Measurements from ENCODE around the gene REV3L.
"Not testable (repeated sequence)": the region's sequence is repeated elsewhere in the genome, so short reads cannot be mapped to it uniquely, and the experiment has no call there.

Gene REV3L

DNA sequence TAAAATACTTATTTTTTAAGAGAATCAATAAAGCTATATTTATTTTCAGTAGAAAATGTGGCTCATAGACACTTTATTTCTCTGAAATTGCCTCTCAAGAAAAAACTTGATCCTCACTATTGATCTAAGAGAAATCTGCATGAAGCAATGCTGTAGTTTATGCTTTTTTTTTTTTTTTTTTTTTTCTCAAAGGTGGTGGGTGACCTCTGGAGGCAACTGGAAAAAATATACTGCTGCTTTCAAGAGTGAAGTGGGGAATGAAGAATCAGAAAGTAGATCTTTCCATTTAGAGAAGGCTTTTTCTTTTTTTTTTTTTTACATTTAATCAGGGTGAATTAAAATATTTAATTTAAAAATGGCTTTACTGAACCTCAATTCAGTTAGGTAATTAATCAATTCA is 226.4 kb downstream of the REV3L start:
- no peak for DNase-seq

DNA sequence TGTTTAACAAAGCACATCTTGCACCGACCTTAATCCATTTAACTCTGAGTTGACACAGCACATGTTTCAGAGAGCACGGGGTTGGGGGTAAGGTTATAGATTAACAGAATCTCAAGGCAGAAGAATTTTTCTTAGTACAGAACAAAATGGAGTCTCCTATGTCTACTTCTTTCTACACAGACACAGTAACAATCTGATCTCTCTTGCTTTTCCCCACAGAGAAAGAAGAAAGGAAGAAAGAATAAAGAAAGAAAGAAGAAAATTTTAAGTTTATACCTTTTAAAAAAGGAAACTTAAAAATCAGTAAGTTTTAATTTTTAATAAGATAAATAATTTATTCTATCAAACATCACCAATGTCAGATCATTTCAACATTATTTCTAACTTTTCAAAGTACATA is 227.2 kb downstream of the REV3L start:
- DNase-seq: not testable (repeated sequence)

DNA sequence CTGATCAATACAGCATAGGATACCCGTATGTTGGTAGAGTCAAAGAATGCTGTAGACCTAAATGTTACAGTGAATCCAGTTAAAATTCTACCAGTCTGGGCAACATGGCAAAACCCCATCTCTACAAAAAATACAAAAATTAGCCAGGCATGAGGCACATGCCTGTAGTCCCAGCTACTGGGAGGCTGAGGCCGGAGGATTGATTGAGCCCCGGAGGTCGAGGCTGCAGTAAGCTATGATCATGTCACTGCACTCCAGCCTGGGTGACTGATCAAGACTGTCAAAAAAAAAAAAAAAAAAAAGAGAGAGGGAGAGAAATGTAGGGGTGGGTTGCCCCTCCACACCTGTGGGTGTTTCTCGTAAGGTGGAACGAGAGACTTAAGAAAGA is 228.2 kb downstream of the REV3L start:
- DNase-seq: no peak

DNA sequence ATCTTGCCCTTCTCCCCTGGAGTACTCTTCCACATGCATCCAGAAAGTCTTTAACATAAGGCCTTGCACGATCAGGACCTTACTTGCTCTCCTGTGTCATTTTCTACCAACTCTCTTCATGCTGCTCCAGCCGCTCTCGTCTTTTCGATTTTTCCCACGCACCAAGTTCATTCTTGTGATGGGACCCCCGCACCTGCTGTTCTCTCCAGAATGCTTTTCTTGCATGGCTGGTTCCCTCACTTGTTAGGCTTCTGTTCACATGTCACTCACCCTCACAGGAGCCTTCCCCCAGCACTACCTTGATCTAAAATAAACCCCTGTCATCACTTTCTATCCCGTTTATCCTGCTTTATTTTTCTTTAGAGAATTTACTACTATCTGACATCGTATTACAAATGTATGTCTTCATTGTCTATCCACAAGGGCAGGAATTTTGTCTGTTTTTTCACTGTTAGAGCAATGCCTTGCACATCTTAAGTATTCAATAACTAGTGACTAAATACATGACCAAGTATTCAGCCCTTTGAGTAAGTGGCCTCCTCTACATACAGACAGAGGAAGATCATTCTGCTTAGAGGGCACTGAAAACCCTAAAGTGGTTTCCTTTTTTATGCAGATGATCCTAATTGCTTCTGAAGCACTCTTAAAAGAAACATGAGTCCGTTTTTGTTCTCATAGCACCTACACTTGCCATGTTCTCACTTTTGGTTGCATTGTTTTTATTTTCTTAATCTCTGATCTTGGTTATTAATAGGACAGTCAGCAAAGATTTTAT is 228.8 kb downstream of the REV3L start:
- no peak for DNase-seq

DNA sequence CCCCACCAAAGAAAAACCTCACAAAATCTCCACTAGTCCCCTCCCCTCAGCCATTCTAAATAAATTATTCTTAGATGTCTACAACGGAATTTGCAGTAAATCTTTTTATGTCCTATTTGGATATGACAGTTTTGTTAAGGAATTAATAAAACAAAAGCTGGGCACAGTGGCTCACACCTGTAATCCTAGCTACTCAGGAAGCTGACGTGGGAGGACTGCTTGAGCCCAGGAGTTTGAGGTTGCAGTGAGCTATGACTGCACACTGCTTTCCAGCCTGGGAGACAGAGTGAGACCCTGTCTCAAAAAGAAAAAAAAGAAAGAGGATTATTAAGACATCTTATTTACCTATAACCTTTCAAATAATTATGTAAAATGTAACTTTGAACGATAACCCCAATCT is 230.3 kb downstream of the REV3L start:
- no peak for DNase-seq

DNA sequence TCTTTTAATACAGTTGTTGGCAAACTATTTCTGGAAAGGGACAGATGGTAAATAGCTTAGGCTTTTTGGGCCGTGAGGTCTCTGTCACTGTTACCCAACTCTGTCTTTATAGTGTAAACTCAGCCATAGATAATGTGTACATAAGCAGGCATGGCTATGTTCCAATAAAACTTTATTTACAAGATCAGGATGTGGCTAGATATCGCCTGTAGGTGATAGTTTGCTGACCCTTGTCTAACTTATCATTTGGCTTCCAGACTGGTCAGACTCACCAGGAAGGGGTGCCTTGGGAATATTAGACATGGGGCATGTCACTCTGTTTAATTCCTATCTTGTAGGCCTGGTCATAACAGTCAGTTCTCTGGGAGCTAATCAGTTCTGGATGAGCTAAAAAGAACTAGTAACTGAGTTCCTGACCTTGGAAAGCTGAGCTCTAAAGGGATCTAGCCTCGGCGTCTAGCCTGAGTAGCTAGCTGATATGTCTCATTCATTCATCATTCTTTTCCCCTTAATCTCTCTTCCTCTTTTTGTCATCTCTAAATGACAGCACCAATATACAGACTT is 232.1 kb downstream of the REV3L start:
- DNase-seq: no peak

Data from stimulated activated CD4-positive, alpha-beta T cell treated with anti-CD3 and anti-CD28 coated beads, Interleukin-15, amount 100 ng/mL, for 24 hours (primary cell).